Activated naive CD4-positive, alpha-beta T cell treated with anti-CD3 and anti-CD28 coated beads, Interleukin-2, amount 10 ng/mL, durations not matched to agents 7 days and 5 days (primary cell): ENCODE data around the gene CXCR4.

Experiments
- CTCF ChIA-PET: fragments of 350-600 bp; sonication (Branson Sonifier 250); formaldehyde crosslinking; loops from one replicate; lab custom pipeline; 2021; ENCODE audit warnings: antibody characterized with exemption; lab: Charles Lee
- DNase-seq: peaks from one replicate; pipeline ENCODE4 v3.0.0-alpha.2; 2020
- H3K27ac Mint-ChIP-seq: one replicate; pipeline ENCODE4 v1.8.0; 2021; ENCODE audit warnings: mild to moderate bottlenecking, moderate library complexity, mixed read lengths
- H3K27me3 Mint-ChIP-seq: one replicate; pipeline ENCODE4 v1.8.0; 2021; ENCODE audit warnings: mild to moderate bottlenecking, mixed read lengths
- H3K36me3 Mint-ChIP-seq: one replicate; pipeline ENCODE4 v1.8.0; 2021; ENCODE audit warnings: mixed read lengths
- H3K4me1 Mint-ChIP-seq: one replicate; pipeline ENCODE4 v1.8.0; 2021; ENCODE audit warnings: mixed read lengths
- H3K4me3 Mint-ChIP-seq: one replicate; pipeline ENCODE4 v1.8.0; 2021; ENCODE audit warnings: mild to moderate bottlenecking, moderate library complexity, mixed read lengths
- H3K9me3 Mint-ChIP-seq: one replicate; pipeline ENCODE4 v1.8.0; 2021; ENCODE audit warnings: mixed read lengths

CXCR4 gene

DNA sequence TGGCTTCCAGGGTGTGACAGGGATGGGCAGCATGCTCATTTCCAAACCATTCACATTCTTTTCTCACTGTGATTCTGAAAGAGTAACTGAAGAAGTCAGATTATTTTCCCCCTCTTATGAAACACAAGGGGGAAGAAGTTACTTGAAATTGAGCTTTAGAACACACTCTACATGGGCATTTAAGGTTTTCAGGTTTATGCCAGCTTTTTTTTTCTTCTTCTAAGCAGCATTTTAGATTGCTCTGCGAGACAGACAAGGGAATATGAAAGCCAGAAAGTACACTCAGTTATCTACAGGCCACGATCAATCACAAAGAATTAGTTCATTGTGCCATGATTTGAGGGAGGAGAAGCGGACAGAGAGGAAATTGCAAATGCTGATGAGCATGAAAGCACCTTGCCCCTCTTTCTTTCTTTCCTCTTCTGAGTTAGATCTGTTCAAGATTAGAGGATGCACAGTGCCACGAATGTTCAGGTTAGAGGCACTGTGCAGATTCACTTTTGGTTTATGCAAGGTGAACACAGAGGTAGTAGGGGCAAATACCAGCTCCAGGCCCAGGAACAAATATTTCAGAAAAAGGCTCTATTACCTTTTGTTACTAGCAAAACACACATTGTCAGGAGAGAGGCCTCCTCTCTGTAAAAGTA is 49.2 kb downstream of the CXCR4 start:
- no peak overlapping the region for H3K4me3 Mint-ChIP-seq
- H3K9me3 Mint-ChIP-seq, result peaks cover 25% of the 10 kb centered on the region
- CTCF ChIA-PET, result interaction anchor here (0.9 to 2.4 kb wide), 4 partner anchors 10 to 18 kb away, joined by 3 to 9 read pairs (median 4); no protein-coding TSS in a partner anchor
- no peaks in the 10 kb centered on the region for H3K27me3 Mint-ChIP-seq
- peak; percentile 34 for DNase-seq
- H3K36me3 Mint-ChIP-seq, result peaks cover 16% of the 10 kb centered on the region
- peak overlapping the region; percentile 71 for H3K27ac Mint-ChIP-seq
- H3K4me1 Mint-ChIP-seq, result peaks cover 62% of the 10 kb centered on the region

DNA sequence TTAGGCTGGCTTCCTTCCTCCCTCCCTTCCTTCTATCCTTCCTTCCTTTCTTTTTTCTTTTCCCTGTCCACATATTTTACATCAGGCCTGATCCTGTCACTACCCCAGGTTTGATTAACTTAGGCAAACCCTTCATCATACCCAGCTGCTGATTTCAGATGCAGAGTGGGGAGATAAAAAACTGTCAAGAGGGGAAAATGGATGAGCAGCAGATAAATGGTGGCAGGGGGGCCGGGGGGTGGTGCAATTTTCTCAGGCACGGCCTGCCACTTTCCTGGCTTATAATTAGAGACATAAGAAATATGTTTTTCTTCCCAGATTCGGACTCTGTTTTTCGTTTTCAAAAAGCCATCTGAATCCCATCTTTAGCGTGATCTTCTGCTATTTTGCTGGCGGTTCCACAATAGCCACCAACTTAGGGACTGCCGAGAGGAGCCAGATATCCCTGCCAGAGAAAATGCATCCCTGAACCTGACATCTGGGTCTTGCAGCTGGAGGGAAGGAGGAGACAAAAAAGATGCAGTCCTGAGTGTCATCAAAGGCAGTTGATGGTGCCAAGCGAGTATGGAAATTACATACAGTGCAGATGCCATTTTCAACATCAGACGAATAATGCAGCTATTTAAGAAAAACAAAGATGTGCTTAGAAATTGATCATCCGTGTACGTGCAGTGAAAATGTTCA is 49.9 kb downstream of the CXCR4 start:
- Mint-ChIP-seq H3K27ac (peak overlapping the region; percentile 71), H3K36me3 (peaks cover 16% of the 10 kb centered on the region), H3K27me3 (no peaks in the 10 kb centered on the region), H3K4me1 (peaks cover 67% of the 10 kb centered on the region), H3K9me3 (peaks cover 23% of the 10 kb centered on the region), H3K4me3 (no peak overlapping the region)
- CTCF ChIA-PET, result interaction anchor here (0.7 to 2.4 kb wide), 6 partner anchors 9 to 84 kb away, joined by 3 to 9 read pairs (median 3); no protein-coding TSS in a partner anchor
- DNase-seq, result no peak

DNA sequence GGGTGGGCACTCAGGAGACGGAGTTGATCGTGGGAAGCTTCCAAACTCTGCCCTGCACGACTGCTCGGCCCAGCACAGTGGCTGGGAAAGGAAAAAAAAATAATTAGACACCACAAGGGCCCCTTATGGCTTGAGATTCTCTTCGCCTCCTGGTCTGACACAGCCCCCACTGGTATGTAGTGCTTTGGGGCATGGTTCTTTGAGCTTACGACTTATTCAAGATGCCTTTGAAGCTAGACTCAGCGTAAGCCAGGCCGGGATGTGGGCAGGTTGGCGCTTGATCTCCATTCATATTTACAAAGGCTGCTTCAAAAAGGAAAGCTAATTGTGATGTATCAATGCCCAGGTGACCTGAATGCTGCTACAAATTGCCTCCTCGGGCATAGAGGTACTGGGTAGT is 50.5 kb downstream of the CXCR4 start:
- CTCF ChIA-PET, result interaction anchor here (0.7 to 2.4 kb wide), 5 partner anchors 9 to 84 kb away, joined by 3 to 9 read pairs (median 3); no protein-coding TSS in a partner anchor
- no peaks in the 10 kb centered on the region for H3K27me3 Mint-ChIP-seq
- peaks cover 20% of the 10 kb centered on the region for H3K9me3 Mint-ChIP-seq
- peaks cover 18% of the 10 kb centered on the region for H3K36me3 Mint-ChIP-seq
- no peak for DNase-seq
- no peak overlapping the region for H3K27ac Mint-ChIP-seq
- H3K4me1 Mint-ChIP-seq, result peaks cover 69% of the 10 kb centered on the region
- H3K4me3 Mint-ChIP-seq, result no peak overlapping the region

DNA sequence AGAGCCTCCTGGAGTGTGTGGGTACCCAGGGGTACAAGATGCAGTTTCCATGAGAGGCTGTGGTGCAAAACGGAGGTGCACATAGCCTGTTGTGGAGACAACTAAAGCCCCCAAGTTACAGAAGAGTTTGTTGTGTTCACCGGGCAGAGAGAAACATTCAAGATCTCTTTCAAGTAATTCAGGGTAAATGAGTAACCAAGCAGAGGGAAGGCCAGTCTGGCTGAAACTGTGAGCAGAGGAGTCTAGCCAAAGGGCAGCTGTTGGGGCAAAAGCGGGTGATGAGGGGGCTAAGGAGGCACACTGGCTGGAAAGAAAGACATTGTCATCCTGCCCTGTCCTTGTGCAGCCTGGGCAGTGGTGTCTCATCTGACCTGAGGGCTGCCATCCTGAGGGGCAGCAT is 52.0 kb downstream of the CXCR4 start:
- H3K4me3 Mint-ChIP-seq, result no peak overlapping the region
- DNase-seq, result no peak
- H3K27ac Mint-ChIP-seq, result no peak overlapping the region
- H3K9me3 Mint-ChIP-seq, result peaks cover 18% of the 10 kb centered on the region
- no peaks in the 10 kb centered on the region for H3K27me3 Mint-ChIP-seq
- H3K4me1 Mint-ChIP-seq, result peaks cover 81% of the 10 kb centered on the region
- peaks cover 20% of the 10 kb centered on the region for H3K36me3 Mint-ChIP-seq
- CTCF ChIA-PET, result no interaction called here

DNA sequence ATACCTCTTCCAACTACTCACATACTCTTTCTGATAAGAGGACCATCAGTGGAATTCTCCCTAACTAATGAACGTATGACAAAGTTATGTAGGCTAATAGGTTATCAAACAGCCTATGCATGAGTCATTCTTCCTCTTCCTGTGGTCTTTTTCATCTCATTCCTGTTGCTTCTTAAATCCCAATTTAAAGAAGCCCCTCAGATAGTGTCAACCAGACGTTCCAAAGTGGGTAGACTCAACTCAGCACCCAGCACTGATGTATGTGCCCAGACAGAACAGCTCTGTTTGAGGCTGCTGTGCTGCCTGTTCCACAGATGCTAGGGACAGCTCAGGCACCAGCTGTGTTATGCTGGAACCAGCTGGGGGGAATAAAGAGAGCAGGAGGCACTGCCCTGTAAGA is 52.6 kb downstream of the CXCR4 start:
- no peak for DNase-seq
- Mint-ChIP-seq H3K27ac (no peak overlapping the region), H3K36me3 (peaks cover 20% of the 10 kb centered on the region), H3K4me3 (no peak overlapping the region), H3K27me3 (no peaks in the 10 kb centered on the region), H3K9me3 (peaks cover 16% of the 10 kb centered on the region), H3K4me1 (peaks cover 82% of the 10 kb centered on the region)
- CTCF ChIA-PET, result no interaction called here
